Measurements from ENCODE around the gene ARHGAP42. TPM values are rescaled to one million over a fixed set of nuclear protein-coding genes. Genes with fewer than 3 reads are reported as not detected.

The ARHGAP42 gene
- total RNA-seq, 1 experiment from 2014 or later = 39.1 TPM

DNA sequence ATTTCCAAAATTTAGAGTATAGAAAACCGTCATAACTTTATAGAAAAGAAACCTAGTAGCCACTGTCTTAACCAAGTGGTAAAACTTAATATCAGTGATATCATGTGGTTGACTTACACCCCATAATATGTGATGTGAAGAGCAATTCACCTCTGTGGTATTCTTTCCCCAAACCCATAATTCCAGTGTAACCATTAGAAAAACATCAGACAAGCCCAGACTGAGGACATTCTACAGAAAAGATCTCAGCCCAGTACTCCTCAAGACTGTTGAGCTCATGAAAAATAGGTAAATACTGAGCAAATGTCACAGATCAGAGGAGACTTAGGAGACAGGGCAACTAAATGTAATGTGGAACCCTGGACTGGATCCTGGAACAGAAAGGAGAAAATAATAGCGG lies 307.9 kb downstream of the ARHGAP42 start:
- Histone ChIP-seq H2BK12ac (ENCODE audit: insufficient read length, low read depth, low read length) (no peak overlapping the region), H2BK20ac (ENCODE audit: low read depth, low read length, poor library complexity, severe bottlenecking) (no peak overlapping the region), H3K18ac (ENCODE audit: insufficient read length, low read depth, low read length) (no peak overlapping the region), H3K23me2 (ENCODE audit: insufficient read length, low read depth, low read length, poor library complexity, severe bottlenecking) (no peaks in the 10 kb centered on the region), H3T11ph (ENCODE audit: low read length) (no peak overlapping the region), H3K79me2 (ENCODE audit: insufficient read depth, low read length) (no peaks in the 10 kb centered on the region), H3K4me2 (ENCODE audit: insufficient read depth, insufficient read length, low read length) (no peak overlapping the region), H4K20me1 (ENCODE audit: control insufficient read depth, insufficient read depth, insufficient read length) (no peaks in the 10 kb centered on the region), H4K91ac (ENCODE audit: insufficient read length, low read depth, low read length) (no peak overlapping the region), H3K27me3 (ENCODE audit: insufficient read depth, low read length) (no peaks in the 10 kb centered on the region), H3K23ac (ENCODE audit: insufficient read length, low read depth, low read length) (no peak overlapping the region), H4K5ac (ENCODE audit: insufficient read length, low read depth, low read length) (no peak overlapping the region), H3K27ac (ENCODE audit: insufficient read length, low read depth, low read length) (no peak overlapping the region), H2AFZ (ENCODE audit: low read length) (no peak overlapping the region), H3K79me1 (ENCODE audit: insufficient read depth, low read depth, low read length, poor library complexity, severe bottlenecking) (no peaks in the 10 kb centered on the region), H2BK5ac (ENCODE audit: insufficient read length, low read length) (no peak overlapping the region), H3K4ac (ENCODE audit: low read depth, low read length) (no peak overlapping the region), H3K14ac (ENCODE audit: insufficient read depth, low read length) (no peak overlapping the region), H3K9ac (ENCODE audit: extremely low read depth, insufficient read length, low read length) (no peak overlapping the region), H2BK15ac (ENCODE audit: low read depth, low read length) (no peak overlapping the region), H3K4me1 (ENCODE audit: insufficient read depth, low read length) (no peaks in the 10 kb centered on the region), H4K8ac (replicated peaks; ENCODE audit: insufficient read length, low read depth, low read length) (no peak overlapping the region), H2AK5ac (ENCODE audit: insufficient read length, low read length) (no peak overlapping the region), H2BK120ac (ENCODE audit: low read depth, low read length, poor library complexity, severe bottlenecking) (no peak overlapping the region), H3K9me3 (ENCODE audit: control insufficient read depth, low read depth, low read length) (no peaks in the 10 kb centered on the region), H3K56ac (ENCODE audit: insufficient read length, low read depth, low read length) (no peak overlapping the region)
- no peak for DNase-seq
- Mint-ChIP-seq H3K4me1 (peaks cover 7% of the 10 kb centered on the region in 2 experiments; a peak in 3 of 4 replicates), H3K9me3 (no peaks in the 10 kb centered on the region), H3K27me3 (ENCODE audit: low read depth) (no peaks in the 10 kb centered on the region), H3K27ac (no peak overlapping the region), H3K36me3 (ENCODE audit: insufficient read depth in 1 of 3, low read depth in 3 of 3) (no peaks in the 10 kb centered on the region; a peak in 1 of 7 replicates), H3K4me3 (no peak overlapping the region)
- TF ChIP-seq, protein P1, sequence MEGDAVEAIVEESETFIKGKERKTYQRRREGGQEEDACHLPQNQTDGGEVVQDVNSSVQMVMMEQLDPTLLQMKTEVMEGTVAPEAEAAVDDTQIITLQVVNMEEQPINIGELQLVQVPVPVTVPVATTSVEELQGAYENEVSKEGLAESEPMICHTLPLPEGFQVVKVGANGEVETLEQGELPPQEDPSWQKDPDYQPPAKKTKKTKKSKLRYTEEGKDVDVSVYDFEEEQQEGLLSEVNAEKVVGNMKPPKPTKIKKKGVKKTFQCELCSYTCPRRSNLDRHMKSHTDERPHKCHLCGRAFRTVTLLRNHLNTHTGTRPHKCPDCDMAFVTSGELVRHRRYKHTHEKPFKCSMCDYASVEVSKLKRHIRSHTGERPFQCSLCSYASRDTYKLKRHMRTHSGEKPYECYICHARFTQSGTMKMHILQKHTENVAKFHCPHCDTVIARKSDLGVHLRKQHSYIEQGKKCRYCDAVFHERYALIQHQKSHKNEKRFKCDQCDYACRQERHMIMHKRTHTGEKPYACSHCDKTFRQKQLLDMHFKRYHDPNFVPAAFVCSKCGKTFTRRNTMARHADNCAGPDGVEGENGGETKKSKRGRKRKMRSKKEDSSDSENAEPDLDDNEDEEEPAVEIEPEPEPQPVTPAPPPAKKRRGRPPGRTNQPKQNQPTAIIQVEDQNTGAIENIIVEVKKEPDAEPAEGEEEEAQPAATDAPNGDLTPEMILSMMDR (conservative IDR thresholded peaks at IDR 0.05) = no peak
- WGBS (ENCODE audit: extremely low coverage, insufficient read length, low lambda C conversion rate) = no CpG with 5 or more reads among the region's 2 CpGs

All from H9 (cell line).